Measurements from ENCODE around the gene HSPA6. TPM values are rescaled to one million over a fixed set of nuclear protein-coding genes. Genes with fewer than 3 reads are reported as not detected.

Gene HSPA6
- total RNA-seq, 6 experiments from 2014 or later, result 0.10 to 0.45 (median 0.19) TPM

- no peak for TF ChIP-seq CTCF (IDR thresholded peaks at IDR 0.05)
- DNase-seq, result no peak
- Mint-ChIP-seq H3K9me3 (no peaks in the 10 kb centered on the region), H3K36me3 (ENCODE audit: low read depth) (no peaks in the 10 kb centered on the region), H3K27me3 (ENCODE audit: insufficient read depth) (peaks cover 24% of the 10 kb centered on the region), H3K4me1 (ENCODE audit: low read depth) (no peaks in the 10 kb centered on the region), H3K27ac (no peak overlapping the region), H3K4me3 (no peak overlapping the region)
These were observed 30.1 kb upstream of the HSPA6 start for GRCh38 chr1:161494091-161494735.

- peaks cover 25% of the 10 kb centered on the region for H3K27me3 Mint-ChIP-seq (ENCODE audit: insufficient read depth)
- TF ChIP-seq CTCF (IDR thresholded peaks at IDR 0.05), result no peak
- no peaks in the 10 kb centered on the region for H3K36me3 Mint-ChIP-seq (ENCODE audit: low read depth)
- no peaks in the 10 kb centered on the region for H3K9me3 Mint-ChIP-seq
- DNase-seq, result no peak
- H3K4me3 Mint-ChIP-seq, result no peak overlapping the region
- no peaks in the 10 kb centered on the region for H3K4me1 Mint-ChIP-seq (ENCODE audit: low read depth)
- H3K27ac Mint-ChIP-seq, result no peak overlapping the region
These were observed 28.9 kb upstream of the HSPA6 start for GRCh38 chr1:161495490-161495889.

- Mint-ChIP-seq H3K36me3 (ENCODE audit: low read depth) (no peaks in the 10 kb centered on the region), H3K27me3 (ENCODE audit: insufficient read depth) (peaks cover 19% of the 10 kb centered on the region)
- no peak for TF ChIP-seq CTCF (IDR thresholded peaks at IDR 0.05)
These were observed 26.4 kb upstream of the HSPA6 start for GRCh38 chr1:161497961-161498360.

GRCh38 chr1:161498646-161499045 is 25.7 kb upstream of the HSPA6 start:
- no peaks in the 10 kb centered on the region for H3K4me1 Mint-ChIP-seq (ENCODE audit: low read depth)
- peaks cover 19% of the 10 kb centered on the region for H3K27me3 Mint-ChIP-seq (ENCODE audit: insufficient read depth)
- no peak for DNase-seq
- H3K9me3 Mint-ChIP-seq, result no peaks in the 10 kb centered on the region
- no peak for TF ChIP-seq CTCF (IDR thresholded peaks at IDR 0.05)
- no peak overlapping the region for H3K4me3 Mint-ChIP-seq
- H3K27ac Mint-ChIP-seq, result no peak overlapping the region
- no peaks in the 10 kb centered on the region for H3K36me3 Mint-ChIP-seq (ENCODE audit: low read depth)

More at GRCh38 chr1:161497961-161498360, 26.4 kb upstream of the HSPA6 start:
- Mint-ChIP-seq H3K9me3 (no peaks in the 10 kb centered on the region), H3K27ac (no peak overlapping the region), H3K4me3 (no peak overlapping the region), H3K4me1 (ENCODE audit: low read depth) (no peaks in the 10 kb centered on the region)
- DNase-seq, result no peak

- H3K9me3 Mint-ChIP-seq, result no peaks in the 10 kb centered on the region
- H3K27me3 Mint-ChIP-seq (ENCODE audit: insufficient read depth), result peaks cover 19% of the 10 kb centered on the region
- no peak for DNase-seq
- TF ChIP-seq CTCF (IDR thresholded peaks at IDR 0.05), result no peak
- H3K27ac Mint-ChIP-seq, result no peak overlapping the region
- no peaks in the 10 kb centered on the region for H3K36me3 Mint-ChIP-seq (ENCODE audit: low read depth)
- H3K4me1 Mint-ChIP-seq (ENCODE audit: low read depth), result no peaks in the 10 kb centered on the region
- no peak overlapping the region for H3K4me3 Mint-ChIP-seq
These were observed 25.0 kb upstream of the HSPA6 start for GRCh38 chr1:161499099-161500039.

Data from HFFc6 (cell line).